K562 (cell line): Measurements from ENCODE around the gene DMAC2L. TPM values are rescaled to one million over a fixed set of nuclear protein-coding genes. Genes with fewer than 3 reads are reported as not detected.

Experiments used
- MNT ChIP-seq, 2 experiments: fragments of 450-650 bp; conservative IDR thresholded peaks; 2 replicates each; pipeline ENCODE4 v1.6.1; 2017; ENCODE audit warnings: mild to moderate bottlenecking in 2 of 2, moderate library complexity in 2 of 2
- MYC ChIP-seq, 2 experiments: fragments of 250-450 bp in 1 of 2; sonication (Bioruptor Pico) in 1 of 2; IDR thresholded peaks; 2 replicates each; pipeline versions ENCODE4 v1.5.1 to v1.6.1; 2012 to 2021; ENCODE audit warnings: low read depth in 2 of 2, borderline replicate concordance in 1 of 2, improper control_type of control experiment in 1 of 2, low read length in 1 of 2, mild to moderate bottlenecking in 1 of 2, moderate library complexity in 1 of 2
- PHF8 ChIP-seq: fragments of 200-600 bp; sonication (generic); IDR thresholded peaks from 2 replicates; pipeline ENCODE4 v1.6.1; 2012; ENCODE audit warnings: mixed run types, mild to moderate bottlenecking, inconsistent platforms, low read length, moderate library complexity, borderline replicate concordance
- RBBP5 ChIP-seq: fragments of 200-600 bp; sonication (generic); IDR thresholded peaks from 2 replicates; pipeline ENCODE4 v1.6.1; 2012; ENCODE audit warnings: borderline replicate concordance, mild to moderate bottlenecking, low read length, control low read depth, inconsistent platforms; ENCODE audit not compliant: insufficient read depth, poor library complexity, severe bottlenecking
- ZNF143 ChIP-seq: sonication (generic); formaldehyde crosslinking; IDR thresholded peaks from 2 replicates; pipeline ENCODE4 v1.9.0; 2022; ENCODE audit warnings: mild to moderate bottlenecking, missing genetic modification reagents
- polyA plus RNA-seq, 8 experiments: library from polyadenylated mRNA; depleted of rRNA in 4 of 8; stranded (reverse) in 5 of 8; unstranded in 3 of 8; fragments of >200 nt; fragmentation: Nextera tagmentation in 2 of 8; fragmentation: Illumina TruSeq in 1 of 8; extraction: Ambion mirVana in 2 of 8; extraction: Trizol in 1 of 8; gene quantifications; 2 replicates each; pipeline versions ENCODE4 v1.2.1 to v1.2.3, GENCODE V29; 2011 to 2014; ENCODE audit warnings: inconsistent platforms in 1 of 8, missing spikeins in 1 of 8
- total RNA-seq, 7 experiments: library from RNA; depleted of rRNA in 6 of 7; stranded (reverse); fragments of >200 nt in 6 of 7; fragmentation: Illumina TruSeq in 2 of 7; extraction: Trizol in 2 of 7; gene quantifications; 2 replicates each; pipeline versions ENCODE4 v1.2.1 to v1.2.3, GENCODE V29; 2011 to 2021; ENCODE audit warnings: low replicate concordance in 1 of 7
- TF ChIP-seq, protein P1 (sequence below): sonication (generic); formaldehyde crosslinking; IDR thresholded peaks from 2 replicates; pipeline ENCODE4 v1.8.0; 2022; ENCODE audit warnings: mild to moderate bottlenecking, missing genetic modification reagents

DMAC2L gene
- total and polyA plus RNA-seq, 9 of the 15 experiments (the other 6 are each of a cell fraction or from before 2014, with no cell fraction given): 4.0 to 37.2 (median 9.3) TPM

GRCh38 chr14:50312734-50313054 is 570 bp downstream of the DMAC2L start (continued):
- TF ChIP-seq MYC (IDR thresholded peaks at IDR 0.05; ENCODE audit: low read depth, low read length): 0 out of 2 replicates have a peak, but pooled peaks have one; percentile 4
- TF ChIP-seq MYC (CRISPR knock-in tag; IDR thresholded peaks at IDR 0.05; ENCODE audit: borderline replicate concordance, low read depth): no peak
- TF ChIP-seq, protein P1, sequence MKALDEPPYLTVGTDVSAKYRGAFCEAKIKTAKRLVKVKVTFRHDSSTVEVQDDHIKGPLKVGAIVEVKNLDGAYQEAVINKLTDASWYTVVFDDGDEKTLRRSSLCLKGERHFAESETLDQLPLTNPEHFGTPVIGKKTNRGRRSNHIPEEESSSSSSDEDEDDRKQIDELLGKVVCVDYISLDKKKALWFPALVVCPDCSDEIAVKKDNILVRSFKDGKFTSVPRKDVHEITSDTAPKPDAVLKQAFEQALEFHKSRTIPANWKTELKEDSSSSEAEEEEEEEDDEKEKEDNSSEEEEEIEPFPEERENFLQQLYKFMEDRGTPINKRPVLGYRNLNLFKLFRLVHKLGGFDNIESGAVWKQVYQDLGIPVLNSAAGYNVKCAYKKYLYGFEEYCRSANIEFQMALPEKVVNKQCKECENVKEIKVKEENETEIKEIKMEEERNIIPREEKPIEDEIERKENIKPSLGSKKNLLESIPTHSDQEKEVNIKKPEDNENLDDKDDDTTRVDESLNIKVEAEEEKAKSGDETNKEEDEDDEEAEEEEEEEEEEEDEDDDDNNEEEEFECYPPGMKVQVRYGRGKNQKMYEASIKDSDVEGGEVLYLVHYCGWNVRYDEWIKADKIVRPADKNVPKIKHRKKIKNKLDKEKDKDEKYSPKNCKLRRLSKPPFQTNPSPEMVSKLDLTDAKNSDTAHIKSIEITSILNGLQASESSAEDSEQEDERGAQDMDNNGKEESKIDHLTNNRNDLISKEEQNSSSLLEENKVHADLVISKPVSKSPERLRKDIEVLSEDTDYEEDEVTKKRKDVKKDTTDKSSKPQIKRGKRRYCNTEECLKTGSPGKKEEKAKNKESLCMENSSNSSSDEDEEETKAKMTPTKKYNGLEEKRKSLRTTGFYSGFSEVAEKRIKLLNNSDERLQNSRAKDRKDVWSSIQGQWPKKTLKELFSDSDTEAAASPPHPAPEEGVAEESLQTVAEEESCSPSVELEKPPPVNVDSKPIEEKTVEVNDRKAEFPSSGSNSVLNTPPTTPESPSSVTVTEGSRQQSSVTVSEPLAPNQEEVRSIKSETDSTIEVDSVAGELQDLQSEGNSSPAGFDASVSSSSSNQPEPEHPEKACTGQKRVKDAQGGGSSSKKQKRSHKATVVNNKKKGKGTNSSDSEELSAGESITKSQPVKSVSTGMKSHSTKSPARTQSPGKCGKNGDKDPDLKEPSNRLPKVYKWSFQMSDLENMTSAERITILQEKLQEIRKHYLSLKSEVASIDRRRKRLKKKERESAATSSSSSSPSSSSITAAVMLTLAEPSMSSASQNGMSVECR (CRISPR knock-in tag): 0 out of 2 replicates have a peak, but pooled peaks have one; percentile 6
- 0 out of 4 replicates have a peak, but pooled peaks of 1 of the 2 experiments have one; percentile 9 for TF ChIP-seq MNT (conservative IDR thresholded peaks at IDR 0.05)
- peak; percentile 21; the same call in 1 of the 2 replicates for TF ChIP-seq PHF8
- TF ChIP-seq RBBP5: no peak
- peak; percentile 36; the same call in 1 of the 2 replicates for TF ChIP-seq ZNF143
